GM18867 (cell line): Measurements from ENCODE around the gene GRK5.

ENCODE experiments used
- ATAC-seq: cut with Tn5 transposase; IDR thresholded peaks from one replicate; pipeline ENCODE4 v1.9.1; 2021; ENCODE audit warnings: mild to moderate bottlenecking, moderate library complexity; ENCODE audit not compliant: unreplicated experiment

GRK5 gene

GRCh38 chr10:119396709-119397071 is 189.3 kb downstream of the GRK5 start:
- ATAC-seq = no peak

GRCh38 chr10:119397416-119397815 is 190.0 kb downstream of the GRK5 start:
- no peak for ATAC-seq

- ATAC-seq = no peak
Observed at GRCh38 chr10:119398996-119399395, 191.6 kb downstream of the GRK5 start.

- ATAC-seq = no peak
Observed at GRCh38 chr10:119399466-119399865, 192.1 kb downstream of the GRK5 start.

- ATAC-seq = no peak
Observed at GRCh38 chr10:119401671-119402395, 194.5 kb downstream of the GRK5 start.

- no peak for ATAC-seq
Observed at GRCh38 chr10:119403921-119404320, 196.6 kb downstream of the GRK5 start.

- no peak for ATAC-seq
Observed at GRCh38 chr10:119404719-119405519, 197.5 kb downstream of the GRK5 start.

- ATAC-seq = no peak
Observed at GRCh38 chr10:119405520-119405807, 198.1 kb downstream of the GRK5 start.

GRCh38 chr10:119406137-119406536 is 198.8 kb downstream of the GRK5 start:
- no peak for ATAC-seq

- no peak for ATAC-seq
Observed at GRCh38 chr10:119406601-119407253, 199.4 kb downstream of the GRK5 start.

- ATAC-seq = no peak
Observed at GRCh38 chr10:119407254-119407777, 199.9 kb downstream of the GRK5 start.

- no peak for ATAC-seq
Observed at GRCh38 chr10:119408072-119408471, 200.7 kb downstream of the GRK5 start.

- ATAC-seq = no peak
Observed at GRCh38 chr10:119408969-119409371, 201.6 kb downstream of the GRK5 start.

GRCh38 chr10:119409385-119409784 is 202.0 kb downstream of the GRK5 start:
- ATAC-seq = no peak

- no peak for ATAC-seq
Observed at GRCh38 chr10:119409906-119410305, 202.5 kb downstream of the GRK5 start.

- ATAC-seq = no peak
Observed at GRCh38 chr10:119410361-119411116, 203.2 kb downstream of the GRK5 start.

GRCh38 chr10:119412244-119413092 is 205.1 kb downstream of the GRK5 start:
- ATAC-seq = no peak

- no peak for ATAC-seq
Observed at GRCh38 chr10:119413093-119413453, 205.7 kb downstream of the GRK5 start.

- no peak for ATAC-seq
Observed at GRCh38 chr10:119413471-119414080, 206.2 kb downstream of the GRK5 start.

GRCh38 chr10:119414081-119414611 is 206.8 kb downstream of the GRK5 start:
- no peak for ATAC-seq
